K562 (cell line): ENCODE results near the gene MRM3. TPM values are rescaled to one million over a fixed set of nuclear protein-coding genes. Genes with fewer than 3 reads are reported as not detected.

Experiments
- ATAC-seq: fragments of 200-7000 bp; cut with Tn5 transposase; 3 replicates; pipeline ENCODE4 v1.9.1; 2020; ENCODE audit warnings: moderate library complexity
- BruUV-seq: library from RNA; stranded (reverse); fragments of 400-500 nt; replicated peaks from 2 replicates; lab custom pipeline; 2021; lab: Mats Ljungman, UMichigan
- CTCF ChIA-PET: fragments of 300-600 bp; formaldehyde crosslinking; extraction: SDS; loops from one replicate; lab custom pipeline; 2021; ENCODE audit warnings: low intra/inter-chr PET ratio; lab: Yijun Ruan, JAX
- POLR2A ChIA-PET: fragments of 300-600, 350-650 bp; sonication (Branson Sonifier 250); formaldehyde crosslinking; extraction: SDS; loops from one replicate; lab custom pipeline; 2021; ENCODE audit warnings: antibody characterized with exemption, inconsistent platforms; lab: Yijun Ruan, JAX
- DNase-seq, 4 experiments: peaks; one replicate each; pipeline versions ENCODE4 v3.0.0 to v3.0.0-alpha.2; 2011 to 2018; ENCODE audit warnings: low spot score in 3 of 4, mixed read lengths in 3 of 4; ENCODE audit errors: extremely low read depth in 1 of 4
- FAIRE-seq: peaks from 2 replicates; lab custom pipeline; 2011; peaks lifted over from hg19 to GRCh38; lab: Jason Lieb, UNC
- H2AFZ ChIP-seq: 2 replicates; pipeline ENCODE4 v1.6.0; 2011; ENCODE audit warnings: low read depth, low read length, control low read depth, inconsistent platforms
- H3K27ac ChIP-seq: fragments of 200-600 bp; 3 replicates; pipeline ENCODE4 v1.8.0; 2011; ENCODE audit warnings: low read depth, mild to moderate bottlenecking, control low read depth, inconsistent platforms, low read length, moderate library complexity, mixed read lengths; ENCODE audit errors: extremely low read depth
- H3K27me3 ChIP-seq, 2 experiments: fragments of 300-600 bp in 1 of 2; 2 replicates in 1 of 2; 3 replicates in 1 of 2; pipeline versions ENCODE4 v1.6.0 to v1.8.0; 2011; ENCODE audit warnings: inconsistent platforms in 2 of 2, low read length in 2 of 2, mild to moderate bottlenecking in 1 of 2, mixed read lengths in 1 of 2, moderate library complexity in 1 of 2; ENCODE audit not compliant: control insufficient read depth in 2 of 2, insufficient read depth in 2 of 2
- H3K36me3 ChIP-seq: fragments of 300-600 bp; 3 replicates; pipeline ENCODE4 v1.8.0; 2011; ENCODE audit warnings: mild to moderate bottlenecking, low read length, inconsistent platforms; ENCODE audit not compliant: control insufficient read depth, insufficient read depth
- H3K4me1 ChIP-seq, 2 experiments: fragments of 200-600 bp in 1 of 2; replicated peaks in 1 of 2; 2 replicates in 1 of 2; 3 replicates in 1 of 2; pipeline versions ENCODE4 v1.5.1 to v1.8.0; 2011; ENCODE audit warnings: inconsistent platforms in 2 of 2, low read length in 2 of 2, mild to moderate bottlenecking in 1 of 2, mixed read lengths in 1 of 2, moderate library complexity in 1 of 2; ENCODE audit not compliant: control insufficient read depth in 2 of 2, insufficient read depth in 2 of 2
- H3K4me2 ChIP-seq: 2 replicates; pipeline ENCODE4 v1.6.1; 2011; ENCODE audit warnings: low read length, control low read depth, inconsistent platforms, mixed read lengths; ENCODE audit not compliant: insufficient read depth
- H3K4me3 ChIP-seq: fragments of 200-600 bp; sonication (generic), shearing (Covaris generic); 2 replicates; pipeline ENCODE4 v1.5.1; 2016; ENCODE audit warnings: control low read depth, inconsistent platforms
- H3K79me2 ChIP-seq: fragments of 200-600 bp; 3 replicates; pipeline ENCODE4 v1.8.0; 2011; ENCODE audit warnings: low read length, inconsistent platforms; ENCODE audit not compliant: control insufficient read depth, insufficient read depth
- H3K9ac ChIP-seq, 2 experiments: 2 replicates each; pipeline versions ENCODE4 v1.6.0 to v1.6.1; 2011; ENCODE audit warnings: low read depth in 2 of 2, low read length in 2 of 2, control low read depth in 1 of 2, inconsistent platforms in 1 of 2, mild to moderate bottlenecking in 1 of 2, mixed read lengths in 1 of 2; ENCODE audit not compliant: insufficient read depth in 1 of 2
- H3K9me1 ChIP-seq: one replicate; pipeline ENCODE4 v1.6.0; 2011; ENCODE audit warnings: inconsistent platforms, mild to moderate bottlenecking, low read length, moderate library complexity; ENCODE audit not compliant: control insufficient read depth, insufficient read depth
- H3K9me3 ChIP-seq: replicated peaks from 2 replicates; pipeline ENCODE4 v1.5.1; 2011; ENCODE audit warnings: low read depth, low read length, inconsistent platforms; ENCODE audit not compliant: control insufficient read depth, insufficient read depth
- H4K20me1 ChIP-seq: replicated peaks from 2 replicates; pipeline ENCODE4 v1.6.1; 2011; ENCODE audit warnings: low read length, inconsistent platforms, mixed read lengths; ENCODE audit not compliant: control insufficient read depth, insufficient read depth
- HIVEP1 ChIP-seq: fragments of 250-450 bp; sonication (Bioruptor Pico); IDR thresholded peaks from 2 replicates; pipeline ENCODE4 v1.4.0; 2020; ENCODE audit warnings: mild to moderate bottlenecking
- MYC ChIP-seq, 2 experiments: fragments of 250-450 bp in 1 of 2; sonication (Bioruptor Pico) in 1 of 2; IDR thresholded peaks; 2 replicates each; pipeline versions ENCODE4 v1.5.1 to v1.6.1; 2012 to 2021; ENCODE audit warnings: low read depth in 2 of 2, borderline replicate concordance in 1 of 2, improper control_type of control experiment in 1 of 2, low read length in 1 of 2, mild to moderate bottlenecking in 1 of 2, moderate library complexity in 1 of 2
- RFX5 ChIP-seq: IDR thresholded peaks from 2 replicates; pipeline ENCODE4 v1.6.1; 2011; ENCODE audit warnings: low read depth, mild to moderate bottlenecking, improper control_type of control experiment, low read length
- TCF7 ChIP-seq: sonication (generic); IDR thresholded peaks from 2 replicates; pipeline ENCODE4 v1.6.1; 2016; ENCODE audit warnings: antibody characterized with exemption, borderline replicate concordance
- ZBTB43 ChIP-seq: sonication (generic); formaldehyde crosslinking; IDR thresholded peaks from 2 replicates; pipeline ENCODE4 v1.8.0; 2023; ENCODE audit warnings: mild to moderate bottlenecking, missing genetic modification reagents
- ZNF347 ChIP-seq: fragments of 450-650 bp; formaldehyde crosslinking; IDR thresholded peaks from 2 replicates; pipeline ENCODE4 v1.4.0; 2020; ENCODE audit warnings: low read depth, mild to moderate bottlenecking, moderate library complexity
- WGBS: fragments of 100-300 bp; shearing (Covaris generic); methylation state at CpG from one replicate; pipeline ENCODE4 v1.1.6; 2016; ENCODE audit warnings: low coverage, mixed read lengths; ENCODE audit not compliant: insufficient coverage; ENCODE audit errors: missing lambda C conversion rate; 5-methylcytosine and 5-hydroxymethylcytosine counted together
- in situ Hi-C: fragments of 300-500 bp; cut with MboI; formaldehyde crosslinking; loops from 4 replicates; pipeline ENCODE4 v1.15.0; 2018; ENCODE audit warnings: inconsistent platforms, mixed read lengths
- intact Hi-C: fragments of 100-400 bp; cut with micrococcal nuclease; formaldehyde crosslinking; loops from 2 replicates; pipeline ENCODE4 v1.14.2; 2022
- polyA plus RNA-seq, 8 experiments: library from polyadenylated mRNA; depleted of rRNA in 4 of 8; stranded (reverse) in 5 of 8; unstranded in 3 of 8; fragments of >200 nt; fragmentation: Nextera tagmentation in 2 of 8; fragmentation: Illumina TruSeq in 1 of 8; extraction: Ambion mirVana in 2 of 8; extraction: Trizol in 1 of 8; gene quantifications; 2 replicates each; pipeline versions ENCODE4 v1.2.1 to v1.2.3, GENCODE V29; 2011 to 2014; ENCODE audit warnings: inconsistent platforms in 1 of 8, missing spikeins in 1 of 8
- total RNA-seq, 7 experiments: library from RNA; depleted of rRNA in 6 of 7; stranded (reverse); fragments of >200 nt in 6 of 7; fragmentation: Illumina TruSeq in 2 of 7; extraction: Trizol in 2 of 7; gene quantifications; 2 replicates each; pipeline versions ENCODE4 v1.2.1 to v1.2.3, GENCODE V29; 2011 to 2021; ENCODE audit warnings: low replicate concordance in 1 of 7

The MRM3 gene
- total and polyA plus RNA-seq, 9 of the 15 experiments (the other 6 are each of a cell fraction or from before 2014, with no cell fraction given): 2.4 to 24.8 (median 18.3) TPM

GRCh38 chr17:812638-813204, 30.6 kb downstream of the MRM3 start:
- H3K9ac ChIP-seq: no peak overlapping the region
- H3K79me2 ChIP-seq: no peaks in the 10 kb centered on the region
- no peaks in the 10 kb centered on the region for H3K9me1 ChIP-seq
- H3K4me1 ChIP-seq: no peaks in the 10 kb centered on the region
- WGBS: 18% methylated on average over 3 of the region's 14 CpGs
- no peaks in the 10 kb centered on the region for H3K36me3 ChIP-seq
- no peak for DNase-seq
- intact Hi-C loops: no loop called here
- no peak for ATAC-seq
- ChIA-PET CTCF (no interaction called here), POLR2A (no interaction called here)
- H3K9me3 ChIP-seq: no peaks in the 10 kb centered on the region
- no peak overlapping the region for H2AFZ ChIP-seq
- no peaks in the 10 kb centered on the region; the same call in 1 of the 2 replicates for H4K20me1 ChIP-seq
- no peak overlapping the region for H3K4me2 ChIP-seq
- H3K27ac ChIP-seq: no peak overlapping the region
- no peak overlapping the region for H3K4me3 ChIP-seq
- TF ChIP-seq ZBTB43 (CRISPR knock-in tag) (peak; percentile 99), RFX5 (no peak), ZNF347 (CRISPR knock-in tag) (no peak), HIVEP1 (CRISPR knock-in tag) (no peak), TCF7 (no peak), MYC (IDR thresholded peaks at IDR 0.05; ENCODE audit: low read depth, low read length) (no peak), MYC (CRISPR knock-in tag; IDR thresholded peaks at IDR 0.05; ENCODE audit: borderline replicate concordance, low read depth) (no peak)
- H3K27me3 ChIP-seq: peaks cover 7 to 51% of the 10 kb centered on the region in 2 experiments
- in situ Hi-C loops: no loop called here
- no TSS peak for BruUV-seq
- peak; percentile 15 for FAIRE-seq
